ENCODE results near the gene PFKFB3. TPM values are rescaled to one million over a fixed set of nuclear protein-coding genes. Genes with fewer than 3 reads are reported as not detected.

PFKFB3 gene
- total RNA-seq, 1 experiment from 2014 or later: 36.8 TPM

- Mint-ChIP-seq H3K36me3 (ENCODE audit: insufficient read depth in 1 of 3, low read depth in 3 of 3) (no peaks in the 10 kb centered on the region), H3K27ac (no peak overlapping the region; a peak in 1 of 7 replicates), H3K27me3 (ENCODE audit: low read depth) (no peaks in the 10 kb centered on the region), H3K9me3 (no peaks in the 10 kb centered on the region; a peak in 1 of 5 replicates), H3K4me1 (peaks cover 11 to 17% of the 10 kb centered on the region in 2 experiments), H3K4me3 (no peak overlapping the region)
- no peak for DNase-seq
- Histone ChIP-seq H3K4me2 (ENCODE audit: insufficient read depth, insufficient read length, low read length) (no peak overlapping the region), H3K9me3 (ENCODE audit: control insufficient read depth, low read depth, low read length) (no peaks in the 10 kb centered on the region), H2AK5ac (ENCODE audit: insufficient read length, low read length) (no peak overlapping the region), H3K27ac (ENCODE audit: insufficient read length, low read depth, low read length) (no peak overlapping the region), H3K9ac (ENCODE audit: extremely low read depth, insufficient read length, low read length) (no peak overlapping the region), H3K14ac (ENCODE audit: insufficient read depth, low read length) (no peak overlapping the region), H3K4ac (ENCODE audit: low read depth, low read length) (no peak overlapping the region), H3T11ph (ENCODE audit: low read length) (no peak overlapping the region), H2BK20ac (ENCODE audit: low read depth, low read length, poor library complexity, severe bottlenecking) (no peak overlapping the region), H3K4me1 (ENCODE audit: insufficient read depth, low read length) (no peaks in the 10 kb centered on the region), H2BK15ac (ENCODE audit: low read depth, low read length) (no peak overlapping the region), H2BK120ac (ENCODE audit: low read depth, low read length, poor library complexity, severe bottlenecking) (no peak overlapping the region), H3K79me1 (ENCODE audit: insufficient read depth, low read depth, low read length, poor library complexity, severe bottlenecking) (no peaks in the 10 kb centered on the region), H3K79me2 (ENCODE audit: insufficient read depth, low read length) (no peaks in the 10 kb centered on the region), H4K91ac (ENCODE audit: insufficient read length, low read depth, low read length) (no peak overlapping the region), H4K20me1 (ENCODE audit: control insufficient read depth, insufficient read depth, insufficient read length) (no peaks in the 10 kb centered on the region), H2BK5ac (ENCODE audit: insufficient read length, low read length) (no peak overlapping the region), H3K23ac (ENCODE audit: insufficient read length, low read depth, low read length) (no peak overlapping the region), H4K5ac (ENCODE audit: insufficient read length, low read depth, low read length) (no peak overlapping the region), H3K23me2 (ENCODE audit: insufficient read length, low read depth, low read length, poor library complexity, severe bottlenecking) (no peaks in the 10 kb centered on the region), H4K8ac (replicated peaks; ENCODE audit: insufficient read length, low read depth, low read length) (no peak overlapping the region), H3K56ac (ENCODE audit: insufficient read length, low read depth, low read length) (no peak overlapping the region), H2AFZ (ENCODE audit: low read length) (no peak overlapping the region), H2BK12ac (ENCODE audit: insufficient read length, low read depth, low read length) (no peak overlapping the region), H3K27me3 (ENCODE audit: insufficient read depth, low read length) (no peaks in the 10 kb centered on the region), H3K18ac (ENCODE audit: insufficient read length, low read depth, low read length) (no peak overlapping the region)
- no CpG with 5 or more reads among the region's 8 CpGs for WGBS (ENCODE audit: extremely low coverage, insufficient read length, low lambda C conversion rate)
- TF ChIP-seq, protein P1, sequence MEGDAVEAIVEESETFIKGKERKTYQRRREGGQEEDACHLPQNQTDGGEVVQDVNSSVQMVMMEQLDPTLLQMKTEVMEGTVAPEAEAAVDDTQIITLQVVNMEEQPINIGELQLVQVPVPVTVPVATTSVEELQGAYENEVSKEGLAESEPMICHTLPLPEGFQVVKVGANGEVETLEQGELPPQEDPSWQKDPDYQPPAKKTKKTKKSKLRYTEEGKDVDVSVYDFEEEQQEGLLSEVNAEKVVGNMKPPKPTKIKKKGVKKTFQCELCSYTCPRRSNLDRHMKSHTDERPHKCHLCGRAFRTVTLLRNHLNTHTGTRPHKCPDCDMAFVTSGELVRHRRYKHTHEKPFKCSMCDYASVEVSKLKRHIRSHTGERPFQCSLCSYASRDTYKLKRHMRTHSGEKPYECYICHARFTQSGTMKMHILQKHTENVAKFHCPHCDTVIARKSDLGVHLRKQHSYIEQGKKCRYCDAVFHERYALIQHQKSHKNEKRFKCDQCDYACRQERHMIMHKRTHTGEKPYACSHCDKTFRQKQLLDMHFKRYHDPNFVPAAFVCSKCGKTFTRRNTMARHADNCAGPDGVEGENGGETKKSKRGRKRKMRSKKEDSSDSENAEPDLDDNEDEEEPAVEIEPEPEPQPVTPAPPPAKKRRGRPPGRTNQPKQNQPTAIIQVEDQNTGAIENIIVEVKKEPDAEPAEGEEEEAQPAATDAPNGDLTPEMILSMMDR (conservative IDR thresholded peaks at IDR 0.05): no peak
These were observed 77.6 kb downstream of the PFKFB3 start for GRCh38 chr10:6280291-6280690.

Measured in H9 (cell line).